HepG2 (cell line): ENCODE measurements around the gene KLHDC1. TPM values are rescaled to one million over a fixed set of nuclear protein-coding genes. Genes with fewer than 3 reads are reported as not detected.

Experiments
- DR1 ChIP-seq: sonication (generic); formaldehyde crosslinking; IDR thresholded peaks from 2 replicates; pipeline ENCODE4 v1.8.0; 2021; ENCODE audit warnings: mild to moderate bottlenecking, missing genetic modification reagents, inconsistent platforms
- EEA1 ChIP-seq: sonication (generic); formaldehyde crosslinking; IDR thresholded peaks from 2 replicates; pipeline ENCODE4 v1.5.1; 2020; ENCODE audit warnings: mild to moderate bottlenecking, missing genetic modification reagents, borderline replicate concordance
- FOXM1 ChIP-seq: sonication (generic); formaldehyde crosslinking; IDR thresholded peaks from 2 replicates; pipeline ENCODE4 v1.5.0; 2020; ENCODE audit warnings: missing genetic modification reagents
- NR2F2 ChIP-seq: IDR thresholded peaks from 2 replicates; pipeline ENCODE4 v1.6.1; 2012; ENCODE audit warnings: low read depth, inconsistent platforms, borderline replicate concordance
- RFXAP ChIP-seq: sonication (generic); formaldehyde crosslinking; IDR thresholded peaks from 2 replicates; pipeline ENCODE4 v1.4.0; 2020; ENCODE audit warnings: missing genetic modification reagents, borderline replicate concordance
- RNF2 ChIP-seq: fragments of 450-650 bp; conservative IDR thresholded peaks from 2 replicates; pipeline ENCODE4 v1.6.1; 2016; ENCODE audit warnings: low read depth
- TCF7L2 ChIP-seq: IDR thresholded peaks from 2 replicates; pipeline ENCODE4 v1.6.1; 2011; ENCODE audit warnings: mild to moderate bottlenecking, low read depth, low read length, moderate library complexity
- ZNF343 ChIP-seq: sonication (generic); formaldehyde crosslinking; IDR thresholded peaks from 2 replicates; pipeline ENCODE4 v1.4.0; 2020; ENCODE audit warnings: mild to moderate bottlenecking, missing genetic modification reagents
- ZNF543 ChIP-seq: sonication (generic); formaldehyde crosslinking; IDR thresholded peaks from 2 replicates; pipeline ENCODE4 v1.4.0; 2020; ENCODE audit warnings: mild to moderate bottlenecking, missing genetic modification reagents
- ZNF607 ChIP-seq: sonication (generic); formaldehyde crosslinking; IDR thresholded peaks from 2 replicates; pipeline ENCODE4 v1.5.1; 2020; ENCODE audit warnings: missing genetic modification reagents, mild to moderate bottlenecking, borderline replicate concordance
- ZNF839 ChIP-seq: sonication (generic); formaldehyde crosslinking; IDR thresholded peaks from 2 replicates; pipeline ENCODE4 v1.4.0; 2020; ENCODE audit warnings: missing genetic modification reagents, mild to moderate bottlenecking, borderline replicate concordance
- polyA plus RNA-seq, 8 experiments: library from polyadenylated mRNA; depleted of rRNA in 3 of 8; stranded (reverse) in 7 of 8; unstranded in 1 of 8; fragments of >200 nt; fragmentation: Illumina TruSeq in 4 of 8; extraction: Trizol in 4 of 8; gene quantifications; 2 replicates each; pipeline versions ENCODE4 v1.2.1 to v1.2.3, GENCODE V29; 2011 to 2016; ENCODE audit warnings: low read depth in 4 of 8, missing spikeins in 1 of 8, mixed read lengths in 1 of 8; ENCODE audit not compliant: insufficient read depth in 1 of 8
- total RNA-seq, 5 experiments: library from RNA; depleted of rRNA; stranded (reverse); fragments of >200 nt; fragmentation: Illumina TruSeq; extraction: Trizol; gene quantifications; 2 replicates each; pipeline ENCODE4 v1.2.3, GENCODE V29; 2016; ENCODE audit warnings: low read depth in 1 of 5
- TF ChIP-seq, protein P1 (sequence below): sonication (generic); formaldehyde crosslinking; IDR thresholded peaks from 2 replicates; pipeline ENCODE4 v1.4.0; 2020; ENCODE audit warnings: missing genetic modification reagents
- TF ChIP-seq, protein P2 (sequence below): sonication (generic); formaldehyde crosslinking; conservative IDR thresholded peaks from 2 replicates; pipeline ENCODE4 v1.4.0; 2020; ENCODE audit warnings: missing genetic modification reagents
- TF ChIP-seq, protein P3 (sequence below): sonication (generic); formaldehyde crosslinking; conservative IDR thresholded peaks from 2 replicates; pipeline ENCODE4 v1.8.0; 2022; ENCODE audit warnings: missing genetic modification reagents
- TF ChIP-seq, protein P4 (sequence below): sonication (generic); formaldehyde crosslinking; IDR thresholded peaks from 2 replicates; pipeline ENCODE4 v1.5.0; 2020; ENCODE audit warnings: missing genetic modification reagents
- TF ChIP-seq, protein P5 (sequence below): sonication (generic); formaldehyde crosslinking; IDR thresholded peaks from 2 replicates; pipeline ENCODE4 v1.8.0; 2022; ENCODE audit warnings: missing genetic modification reagents, mild to moderate bottlenecking, inconsistent platforms, borderline replicate concordance
- TF ChIP-seq, protein P6 (sequence below): sonication (generic); formaldehyde crosslinking; IDR thresholded peaks from 2 replicates; pipeline ENCODE4 v1.4.0; 2020; ENCODE audit warnings: missing genetic modification reagents

Gene KLHDC1
- total and polyA plus RNA-seq, 2 of the 13 experiments (the other 11 are each of a cell fraction or from before 2014, with no cell fraction given), result 0.11 TPM; not detected in 1

DNA sequence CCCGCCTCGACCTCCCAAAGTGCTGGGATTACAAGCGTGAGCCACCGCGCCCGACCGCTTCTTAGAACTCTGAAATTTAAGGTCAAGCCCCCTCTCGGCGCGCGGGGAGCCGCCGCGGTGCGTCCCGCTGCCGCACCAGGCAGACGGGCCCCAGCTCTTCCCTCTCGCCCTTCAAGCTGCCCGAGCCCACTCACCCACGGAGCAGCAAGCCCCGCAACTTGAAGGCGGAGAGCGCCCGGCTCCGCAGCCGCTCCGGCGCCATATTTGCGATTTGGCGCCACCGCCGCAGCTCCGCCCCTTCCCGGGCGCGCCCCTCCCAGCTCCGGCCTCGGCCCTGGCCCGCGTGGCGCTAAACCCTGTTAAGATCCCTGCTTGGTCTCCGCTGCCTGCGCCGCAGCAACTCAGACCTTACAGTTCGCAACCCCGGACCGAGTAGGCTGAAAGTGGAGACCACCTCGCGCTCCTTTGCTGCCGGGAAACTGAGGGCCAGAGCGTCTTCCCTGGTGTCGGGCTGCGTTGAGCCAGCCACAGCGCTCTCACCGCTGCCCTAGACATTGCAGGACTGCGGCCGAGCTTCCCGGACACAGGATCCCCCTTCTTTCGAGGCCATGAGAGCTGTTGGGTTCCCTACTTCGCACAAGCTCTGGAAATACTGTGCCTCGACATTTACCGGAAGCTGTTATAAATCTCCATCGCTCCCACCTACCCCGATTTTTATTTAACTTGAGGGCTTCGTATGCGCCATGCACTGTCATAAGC is 4.8 kb upstream of the KLHDC1 start, which contains the start of gene POLE2 (continued):
- TF ChIP-seq, protein P1, sequence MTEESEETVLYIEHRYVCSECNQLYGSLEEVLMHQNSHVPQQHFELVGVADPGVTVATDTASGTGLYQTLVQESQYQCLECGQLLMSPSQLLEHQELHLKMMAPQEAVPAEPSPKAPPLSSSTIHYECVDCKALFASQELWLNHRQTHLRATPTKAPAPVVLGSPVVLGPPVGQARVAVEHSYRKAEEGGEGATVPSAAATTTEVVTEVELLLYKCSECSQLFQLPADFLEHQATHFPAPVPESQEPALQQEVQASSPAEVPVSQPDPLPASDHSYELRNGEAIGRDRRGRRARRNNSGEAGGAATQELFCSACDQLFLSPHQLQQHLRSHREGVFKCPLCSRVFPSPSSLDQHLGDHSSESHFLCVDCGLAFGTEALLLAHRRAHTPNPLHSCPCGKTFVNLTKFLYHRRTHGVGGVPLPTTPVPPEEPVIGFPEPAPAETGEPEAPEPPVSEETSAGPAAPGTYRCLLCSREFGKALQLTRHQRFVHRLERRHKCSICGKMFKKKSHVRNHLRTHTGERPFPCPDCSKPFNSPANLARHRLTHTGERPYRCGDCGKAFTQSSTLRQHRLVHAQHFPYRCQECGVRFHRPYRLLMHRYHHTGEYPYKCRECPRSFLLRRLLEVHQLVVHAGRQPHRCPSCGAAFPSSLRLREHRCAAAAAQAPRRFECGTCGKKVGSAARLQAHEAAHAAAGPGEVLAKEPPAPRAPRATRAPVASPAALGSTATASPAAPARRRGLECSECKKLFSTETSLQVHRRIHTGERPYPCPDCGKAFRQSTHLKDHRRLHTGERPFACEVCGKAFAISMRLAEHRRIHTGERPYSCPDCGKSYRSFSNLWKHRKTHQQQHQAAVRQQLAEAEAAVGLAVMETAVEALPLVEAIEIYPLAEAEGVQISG (CRISPR knock-in tag), result peak; percentile 92
- TF ChIP-seq, protein P2, sequence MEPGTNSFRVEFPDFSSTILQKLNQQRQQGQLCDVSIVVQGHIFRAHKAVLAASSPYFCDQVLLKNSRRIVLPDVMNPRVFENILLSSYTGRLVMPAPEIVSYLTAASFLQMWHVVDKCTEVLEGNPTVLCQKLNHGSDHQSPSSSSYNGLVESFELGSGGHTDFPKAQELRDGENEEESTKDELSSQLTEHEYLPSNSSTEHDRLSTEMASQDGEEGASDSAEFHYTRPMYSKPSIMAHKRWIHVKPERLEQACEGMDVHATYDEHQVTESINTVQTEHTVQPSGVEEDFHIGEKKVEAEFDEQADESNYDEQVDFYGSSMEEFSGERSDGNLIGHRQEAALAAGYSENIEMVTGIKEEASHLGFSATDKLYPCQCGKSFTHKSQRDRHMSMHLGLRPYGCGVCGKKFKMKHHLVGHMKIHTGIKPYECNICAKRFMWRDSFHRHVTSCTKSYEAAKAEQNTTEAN (CRISPR knock-in tag), result peak; percentile 47; the same call in 1 of the 2 replicates
- TF ChIP-seq, protein P3, sequence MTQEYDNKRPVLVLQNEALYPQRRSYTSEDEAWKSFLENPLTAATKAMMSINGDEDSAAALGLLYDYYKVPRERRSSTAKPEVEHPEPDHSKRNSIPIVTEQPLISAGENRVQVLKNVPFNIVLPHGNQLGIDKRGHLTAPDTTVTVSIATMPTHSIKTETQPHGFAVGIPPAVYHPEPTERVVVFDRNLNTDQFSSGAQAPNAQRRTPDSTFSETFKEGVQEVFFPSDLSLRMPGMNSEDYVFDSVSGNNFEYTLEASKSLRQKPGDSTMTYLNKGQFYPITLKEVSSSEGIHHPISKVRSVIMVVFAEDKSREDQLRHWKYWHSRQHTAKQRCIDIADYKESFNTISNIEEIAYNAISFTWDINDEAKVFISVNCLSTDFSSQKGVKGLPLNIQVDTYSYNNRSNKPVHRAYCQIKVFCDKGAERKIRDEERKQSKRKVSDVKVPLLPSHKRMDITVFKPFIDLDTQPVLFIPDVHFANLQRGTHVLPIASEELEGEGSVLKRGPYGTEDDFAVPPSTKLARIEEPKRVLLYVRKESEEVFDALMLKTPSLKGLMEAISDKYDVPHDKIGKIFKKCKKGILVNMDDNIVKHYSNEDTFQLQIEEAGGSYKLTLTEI (CRISPR knock-in tag), result no peak
- TF ChIP-seq TCF7L2 (no peak), ZNF839 (CRISPR knock-in tag) (peak; percentile 96; the same call in 1 of the 2 replicates), ZNF343 (CRISPR knock-in tag) (0 out of 2 replicates have a peak, but pooled peaks have one; percentile 68), ZNF543 (CRISPR knock-in tag) (peak; percentile 84; the same call in 1 of the 2 replicates), DR1 (CRISPR knock-in tag) (peak; percentile 68), ZNF607 (CRISPR knock-in tag) (peak; percentile 97), RNF2 (peak; percentile 68; the same call in 1 of the 2 replicates), NR2F2 (peak; percentile 13; the same call in 1 of the 2 replicates), RFXAP (CRISPR knock-in tag) (peak; percentile 71; the same call in 1 of the 2 replicates), EEA1 (CRISPR knock-in tag) (peak; percentile 65; the same call in 1 of the 2 replicates), FOXM1 (CRISPR knock-in tag) (0 out of 2 replicates have a peak, but pooled peaks have one; percentile 59)
- TF ChIP-seq, protein P4, sequence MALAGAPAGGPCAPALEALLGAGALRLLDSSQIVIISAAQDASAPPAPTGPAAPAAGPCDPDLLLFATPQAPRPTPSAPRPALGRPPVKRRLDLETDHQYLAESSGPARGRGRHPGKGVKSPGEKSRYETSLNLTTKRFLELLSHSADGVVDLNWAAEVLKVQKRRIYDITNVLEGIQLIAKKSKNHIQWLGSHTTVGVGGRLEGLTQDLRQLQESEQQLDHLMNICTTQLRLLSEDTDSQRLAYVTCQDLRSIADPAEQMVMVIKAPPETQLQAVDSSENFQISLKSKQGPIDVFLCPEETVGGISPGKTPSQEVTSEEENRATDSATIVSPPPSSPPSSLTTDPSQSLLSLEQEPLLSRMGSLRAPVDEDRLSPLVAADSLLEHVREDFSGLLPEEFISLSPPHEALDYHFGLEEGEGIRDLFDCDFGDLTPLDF (CRISPR knock-in tag), result peak; percentile 99
- TF ChIP-seq, protein P5, sequence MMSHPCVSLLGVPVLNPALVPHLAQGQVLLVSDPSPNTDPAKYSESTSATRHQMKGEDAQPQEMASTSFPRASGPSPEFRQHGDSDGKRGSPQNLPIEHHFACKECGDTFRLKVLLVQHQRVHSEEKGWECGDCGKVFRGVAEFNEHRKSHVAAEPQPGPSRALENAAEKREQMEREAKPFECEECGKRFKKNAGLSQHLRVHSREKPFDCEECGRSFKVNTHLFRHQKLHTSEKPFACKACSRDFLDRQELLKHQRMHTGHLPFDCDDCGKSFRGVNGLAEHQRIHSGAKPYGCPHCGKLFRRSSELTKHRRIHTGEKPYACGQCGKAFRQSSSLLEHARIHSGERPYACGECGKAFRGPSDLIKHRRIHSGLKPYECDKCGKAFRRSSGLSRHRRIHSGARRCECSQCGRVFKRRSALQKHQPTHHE (CRISPR knock-in tag), result no peak
- TF ChIP-seq, protein P6, sequence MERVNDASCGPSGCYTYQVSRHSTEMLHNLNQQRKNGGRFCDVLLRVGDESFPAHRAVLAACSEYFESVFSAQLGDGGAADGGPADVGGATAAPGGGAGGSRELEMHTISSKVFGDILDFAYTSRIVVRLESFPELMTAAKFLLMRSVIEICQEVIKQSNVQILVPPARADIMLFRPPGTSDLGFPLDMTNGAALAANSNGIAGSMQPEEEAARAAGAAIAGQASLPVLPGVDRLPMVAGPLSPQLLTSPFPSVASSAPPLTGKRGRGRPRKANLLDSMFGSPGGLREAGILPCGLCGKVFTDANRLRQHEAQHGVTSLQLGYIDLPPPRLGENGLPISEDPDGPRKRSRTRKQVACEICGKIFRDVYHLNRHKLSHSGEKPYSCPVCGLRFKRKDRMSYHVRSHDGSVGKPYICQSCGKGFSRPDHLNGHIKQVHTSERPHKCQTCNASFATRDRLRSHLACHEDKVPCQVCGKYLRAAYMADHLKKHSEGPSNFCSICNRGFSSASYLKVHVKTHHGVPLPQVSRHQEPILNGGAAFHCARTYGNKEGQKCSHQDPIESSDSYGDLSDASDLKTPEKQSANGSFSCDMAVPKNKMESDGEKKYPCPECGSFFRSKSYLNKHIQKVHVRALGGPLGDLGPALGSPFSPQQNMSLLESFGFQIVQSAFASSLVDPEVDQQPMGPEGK (CRISPR knock-in tag), result peak; percentile 32; the same call in 1 of the 2 replicates
